ENCODE results near the gene CCBE1. TPM values are rescaled to one million over a fixed set of nuclear protein-coding genes. Genes with fewer than 3 reads are reported as not detected.

The CCBE1 gene
- total and polyA plus RNA-seq, 7 donors, result 0.01 to 0.77 (median 0.14) TPM; not detected in 1

DNA sequence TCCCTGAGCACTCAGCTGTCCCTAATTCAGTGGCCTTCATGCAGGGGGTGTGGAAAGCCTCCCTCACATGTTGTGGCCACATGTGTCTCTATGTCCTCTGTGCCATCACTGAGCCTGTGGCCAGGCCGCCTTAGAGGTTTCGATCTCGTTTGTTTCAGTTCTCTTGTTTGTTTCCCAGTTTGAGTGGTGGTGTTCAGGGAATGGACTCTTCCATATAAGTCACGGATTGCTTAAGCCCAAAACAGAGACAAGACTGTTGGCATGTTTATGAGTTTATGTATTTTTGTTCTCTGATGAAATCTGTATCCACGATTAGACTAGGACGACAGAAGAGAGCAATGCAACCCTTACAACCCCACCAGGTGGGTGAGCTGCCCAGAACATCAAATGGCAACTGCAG lies 134.5 kb downstream of the CCBE1 start:
- intact Hi-C loops (cut with DNase I), result no loop called here
- ATAC-seq, result no peak

DNA sequence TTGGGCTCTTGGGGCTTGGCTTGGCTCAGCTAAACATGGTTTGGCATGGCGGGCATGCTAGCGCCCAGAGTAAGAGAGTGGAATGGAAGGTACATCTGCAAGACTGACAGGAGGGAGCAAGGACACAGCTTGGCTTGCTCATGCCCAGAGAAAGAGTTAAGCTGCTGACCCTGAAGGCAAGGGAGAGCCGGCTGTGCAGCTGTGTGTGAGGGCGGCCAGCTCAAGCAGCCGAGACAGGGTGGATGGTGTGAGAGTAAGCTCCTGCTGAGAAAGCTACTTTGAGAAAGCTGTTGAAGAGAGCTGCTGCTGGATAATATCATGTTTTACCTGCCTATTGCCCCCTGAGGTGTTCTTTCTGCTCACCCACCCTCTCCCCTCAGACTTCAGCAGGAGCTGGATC lies 135.6 kb downstream of the CCBE1 start:
- Histone ChIP-seq H3K9me3 (no peaks in the 10 kb centered on the region), H3K4me1 (no peaks in the 10 kb centered on the region), H3K36me3 (ENCODE audit: insufficient read depth in 1 of 2, low read depth in 1 of 2) (peaks cover 0 to 2% of the 10 kb centered on the region in 2 donors), H3K4me3 (no peak overlapping the region), H3K27me3 (ENCODE audit: insufficient read depth in 3 of 3, low read length in 2 of 3) (peaks cover 0 to 4% (median 0%) of the 10 kb centered on the region in 3 donors), H3K27ac (no peak overlapping the region)
- no peak for ATAC-seq
- TF ChIP-seq, protein P1, sequence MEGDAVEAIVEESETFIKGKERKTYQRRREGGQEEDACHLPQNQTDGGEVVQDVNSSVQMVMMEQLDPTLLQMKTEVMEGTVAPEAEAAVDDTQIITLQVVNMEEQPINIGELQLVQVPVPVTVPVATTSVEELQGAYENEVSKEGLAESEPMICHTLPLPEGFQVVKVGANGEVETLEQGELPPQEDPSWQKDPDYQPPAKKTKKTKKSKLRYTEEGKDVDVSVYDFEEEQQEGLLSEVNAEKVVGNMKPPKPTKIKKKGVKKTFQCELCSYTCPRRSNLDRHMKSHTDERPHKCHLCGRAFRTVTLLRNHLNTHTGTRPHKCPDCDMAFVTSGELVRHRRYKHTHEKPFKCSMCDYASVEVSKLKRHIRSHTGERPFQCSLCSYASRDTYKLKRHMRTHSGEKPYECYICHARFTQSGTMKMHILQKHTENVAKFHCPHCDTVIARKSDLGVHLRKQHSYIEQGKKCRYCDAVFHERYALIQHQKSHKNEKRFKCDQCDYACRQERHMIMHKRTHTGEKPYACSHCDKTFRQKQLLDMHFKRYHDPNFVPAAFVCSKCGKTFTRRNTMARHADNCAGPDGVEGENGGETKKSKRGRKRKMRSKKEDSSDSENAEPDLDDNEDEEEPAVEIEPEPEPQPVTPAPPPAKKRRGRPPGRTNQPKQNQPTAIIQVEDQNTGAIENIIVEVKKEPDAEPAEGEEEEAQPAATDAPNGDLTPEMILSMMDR (IDR thresholded peaks at IDR 0.05), result no peak
- 68 to 72% (median 70%) methylated on average over 5 of the region's 5 CpGs for WGBS, 3 donors
- DNase-seq, result no peak
- intact Hi-C loops (cut with DNase I), result no loop called here

More for the DNA sequence above, 134.5 kb downstream of the CCBE1 start:
- DNase-seq, result no peak
- TF ChIP-seq, protein P1 (IDR thresholded peaks at IDR 0.05), result no peak
- no peak overlapping the region for H3K27ac ChIP-seq
- H3K4me3 ChIP-seq, result no peak overlapping the region
- WGBS, 3 donors, result 72 to 78% (median 74%) methylated on average over 6 of the region's 6 CpGs
- peaks cover 0 to 4% (median 0%) of the 10 kb centered on the region in 3 donors for H3K27me3 ChIP-seq (ENCODE audit: insufficient read depth in 3 of 3, low read length in 2 of 3)
- H3K36me3 ChIP-seq (ENCODE audit: insufficient read depth in 1 of 2, low read depth in 1 of 2), result peaks cover 0 to 2% of the 10 kb centered on the region in 2 donors
- H3K4me1 ChIP-seq, result no peaks in the 10 kb centered on the region
- H3K9me3 ChIP-seq, result no peaks in the 10 kb centered on the region

DNA sequence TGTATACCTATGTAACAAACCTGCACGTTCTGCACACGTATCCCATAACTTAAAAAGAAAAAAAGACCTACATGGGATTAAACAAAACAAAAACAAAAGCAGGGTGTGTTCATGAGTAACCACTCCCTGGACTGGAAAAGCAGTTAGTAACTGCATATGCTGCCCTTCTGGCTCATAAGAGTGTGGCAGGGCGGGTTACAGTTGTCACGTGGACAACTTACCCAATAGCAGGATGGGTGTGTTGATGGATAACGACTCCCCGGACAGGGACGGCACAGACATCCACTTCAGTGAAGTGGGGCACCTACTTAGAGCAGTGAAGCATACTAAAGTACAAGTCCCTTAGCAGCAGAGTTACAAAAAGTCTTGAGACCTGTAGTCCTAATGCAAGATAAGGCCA lies 136.7 kb downstream of the CCBE1 start:
- 77 to 87% (median 79%) methylated on average over 7 of the region's 7 CpGs for WGBS, 3 donors
- Histone ChIP-seq H3K36me3 (ENCODE audit: insufficient read depth in 1 of 2, low read depth in 1 of 2) (peaks cover 0 to 2% of the 10 kb centered on the region in 2 donors), H3K27me3 (ENCODE audit: insufficient read depth in 3 of 3, low read length in 2 of 3) (peaks cover 0 to 4% (median 0%) of the 10 kb centered on the region in 3 donors), H3K9me3 (no peaks in the 10 kb centered on the region), H3K4me3 (no peak overlapping the region), H3K4me1 (no peaks in the 10 kb centered on the region), H3K27ac (no peak overlapping the region)
- intact Hi-C loops (cut with DNase I), result no loop called here
- TF ChIP-seq, protein P1 (IDR thresholded peaks at IDR 0.05), result no peak
- no peak for DNase-seq
- ATAC-seq, result no peak

DNA sequence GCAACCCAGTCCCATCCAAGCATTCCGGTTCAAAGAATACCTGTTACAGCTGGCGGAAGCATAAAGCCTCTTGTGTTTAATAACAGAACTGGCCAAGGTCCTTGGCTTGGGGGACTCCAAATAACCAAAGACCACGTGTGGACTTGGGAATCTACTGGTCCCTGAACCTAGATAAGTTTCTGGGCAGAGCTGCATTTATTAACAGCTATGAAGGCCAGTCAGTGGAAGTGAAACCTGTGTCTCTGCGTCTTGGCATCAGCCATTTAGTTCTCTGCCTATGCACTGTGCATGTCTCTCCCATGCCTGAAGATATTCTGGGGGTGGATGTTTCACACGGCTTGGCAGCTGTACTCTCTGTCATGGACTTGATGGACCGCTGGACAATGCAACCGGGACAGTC lies 137.7 kb downstream of the CCBE1 start:
- Histone ChIP-seq H3K36me3 (ENCODE audit: insufficient read depth in 1 of 2, low read depth in 1 of 2) (peaks cover 0 to 2% of the 10 kb centered on the region in 2 donors), H3K27me3 (ENCODE audit: insufficient read depth in 3 of 3, low read length in 2 of 3) (peaks cover 0 to 4% (median 0%) of the 10 kb centered on the region in 3 donors), H3K27ac (no peak overlapping the region), H3K4me3 (no peak overlapping the region), H3K4me1 (no peaks in the 10 kb centered on the region), H3K9me3 (no peaks in the 10 kb centered on the region)
- ATAC-seq, result no peak
- DNase-seq, result no peak
- TF ChIP-seq, protein P1 (IDR thresholded peaks at IDR 0.05), result no peak
- WGBS, 3 donors, result 76 to 79% (median 78%) methylated on average over 7 of the region's 7 CpGs
- intact Hi-C loops (cut with DNase I), result no loop called here

Measured in psoas muscle (tissue), 8 donors.